Hepatocyte (in vitro differentiated cells): Measurements from ENCODE around the gene RTCB.

Experiments
- EZH2 ChIP-seq: fragments of 200-600 bp; sonication (generic); IDR thresholded peaks from 2 replicates; pipeline ENCODE4 v1.6.1; 2016; ENCODE audit warnings: antibody characterized with exemption, mild to moderate bottlenecking, borderline replicate concordance
- TF ChIP-seq, protein P1 (sequence below): fragments of 200-600 bp; sonication (generic); IDR thresholded peaks from 2 replicates; pipeline ENCODE4 v1.5.1; 2016; ENCODE audit warnings: antibody characterized with exemption, mild to moderate bottlenecking; ENCODE audit not compliant: poor library complexity

DNA sequence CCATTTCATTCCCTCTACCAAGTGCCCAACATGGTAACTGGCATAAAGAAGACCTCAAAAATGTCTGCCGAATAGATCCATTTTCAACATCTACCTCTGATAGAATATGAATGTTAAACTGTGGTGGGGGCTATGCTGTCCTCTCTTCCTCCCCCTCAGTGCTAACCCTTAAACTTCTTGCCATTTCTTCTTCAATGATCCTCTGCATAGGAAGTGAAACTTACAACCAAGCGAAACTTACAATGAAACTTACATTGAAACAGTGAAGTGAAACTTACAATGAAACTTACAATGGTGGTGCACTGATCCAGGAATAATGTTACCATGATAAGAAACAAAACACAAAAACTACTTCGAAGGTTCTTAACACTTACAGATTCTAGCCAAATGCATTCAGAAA, 4.7 kb downstream of the RTCB start:
- TF ChIP-seq EZH2 = no peak
- TF ChIP-seq, protein P1, sequence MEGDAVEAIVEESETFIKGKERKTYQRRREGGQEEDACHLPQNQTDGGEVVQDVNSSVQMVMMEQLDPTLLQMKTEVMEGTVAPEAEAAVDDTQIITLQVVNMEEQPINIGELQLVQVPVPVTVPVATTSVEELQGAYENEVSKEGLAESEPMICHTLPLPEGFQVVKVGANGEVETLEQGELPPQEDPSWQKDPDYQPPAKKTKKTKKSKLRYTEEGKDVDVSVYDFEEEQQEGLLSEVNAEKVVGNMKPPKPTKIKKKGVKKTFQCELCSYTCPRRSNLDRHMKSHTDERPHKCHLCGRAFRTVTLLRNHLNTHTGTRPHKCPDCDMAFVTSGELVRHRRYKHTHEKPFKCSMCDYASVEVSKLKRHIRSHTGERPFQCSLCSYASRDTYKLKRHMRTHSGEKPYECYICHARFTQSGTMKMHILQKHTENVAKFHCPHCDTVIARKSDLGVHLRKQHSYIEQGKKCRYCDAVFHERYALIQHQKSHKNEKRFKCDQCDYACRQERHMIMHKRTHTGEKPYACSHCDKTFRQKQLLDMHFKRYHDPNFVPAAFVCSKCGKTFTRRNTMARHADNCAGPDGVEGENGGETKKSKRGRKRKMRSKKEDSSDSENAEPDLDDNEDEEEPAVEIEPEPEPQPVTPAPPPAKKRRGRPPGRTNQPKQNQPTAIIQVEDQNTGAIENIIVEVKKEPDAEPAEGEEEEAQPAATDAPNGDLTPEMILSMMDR = no peak
